Keratinocyte (primary cell): ENCODE data around the gene SERPINA1. TPM values are rescaled to one million over a fixed set of nuclear protein-coding genes. Genes with fewer than 3 reads are reported as not detected.
"Not testable (repeated sequence)": the region's sequence is repeated elsewhere in the genome, so short reads cannot be mapped to it uniquely, and the experiment has no call there.

Source experiments
- DNase-seq: peaks from one replicate; pipeline ENCODE4 v3.0.0-alpha.2; 2011; ENCODE audit warnings: low read depth, missing footprints, low spot score
- FAIRE-seq: peaks from 2 replicates; lab custom pipeline; 2011; peaks lifted over from hg19 to GRCh38; lab: Jason Lieb, UNC
- H2AFZ ChIP-seq: 2 replicates; pipeline ENCODE4 v1.6.0; 2012; ENCODE audit warnings: low read length, control low read depth, inconsistent platforms; ENCODE audit not compliant: control insufficient read depth
- H3K27ac ChIP-seq: 2 replicates; pipeline ENCODE4 v1.5.1; 2011; ENCODE audit warnings: low read length; ENCODE audit not compliant: control insufficient read depth, insufficient read depth
- H3K27me3 ChIP-seq: 3 replicates; pipeline ENCODE4 v1.6.0; 2011; ENCODE audit warnings: low read length; ENCODE audit not compliant: control insufficient read depth, insufficient read depth; ENCODE audit errors: extremely low read depth
- H3K36me3 ChIP-seq, 2 experiments: 2 replicates in 1 of 2; 3 replicates in 1 of 2; pipeline ENCODE4 v1.5.1; 2011; ENCODE audit warnings: low read length in 2 of 2, mild to moderate bottlenecking in 1 of 2; ENCODE audit not compliant: control insufficient read depth in 2 of 2, insufficient read depth in 2 of 2; ENCODE audit errors: extremely low read depth in 1 of 2
- H3K4me1 ChIP-seq: 3 replicates; pipeline ENCODE4 v1.5.1; 2011; ENCODE audit warnings: low read length; ENCODE audit not compliant: control insufficient read depth, insufficient read depth; ENCODE audit errors: extremely low read depth
- H3K4me2 ChIP-seq: 3 replicates; pipeline ENCODE4 v1.6.0; 2011; ENCODE audit warnings: low read depth, low read length; ENCODE audit not compliant: control insufficient read depth, insufficient read depth; ENCODE audit errors: extremely low read depth
- H3K4me3 ChIP-seq, 3 experiments: fragments of 200-600 bp in 1 of 3; sonication (generic) in 1 of 3; 2 replicates in 2 of 3; 3 replicates in 1 of 3; pipeline ENCODE4 v1.5.1; 2011 to 2016; ENCODE audit warnings: low read length in 3 of 3, mild to moderate bottlenecking in 3 of 3, control low read depth in 2 of 3, inconsistent platforms in 1 of 3, low read depth in 1 of 3, mixed read lengths in 1 of 3, mixed run types in 1 of 3, moderate library complexity in 1 of 3; ENCODE audit not compliant: control insufficient read depth in 2 of 3, insufficient read depth in 2 of 3; ENCODE audit errors: extremely low read depth in 1 of 3
- H3K79me2 ChIP-seq: 2 replicates; pipeline ENCODE4 v1.6.0; 2012; ENCODE audit warnings: low read length; ENCODE audit not compliant: control insufficient read depth, insufficient read depth
- H3K9ac ChIP-seq: 3 replicates; pipeline ENCODE4 v1.6.0; 2011; ENCODE audit warnings: low read length; ENCODE audit not compliant: control insufficient read depth, insufficient read depth; ENCODE audit errors: extremely low read depth
- H3K9me1 ChIP-seq: 3 replicates; pipeline ENCODE4 v1.6.0; 2011; ENCODE audit warnings: low read length; ENCODE audit not compliant: control insufficient read depth, insufficient read depth; ENCODE audit errors: extremely low read depth
- H3K9me3 ChIP-seq: 2 replicates; pipeline ENCODE4 v1.5.1; 2012; ENCODE audit warnings: low read depth, low read length; ENCODE audit not compliant: control insufficient read depth
- H4K20me1 ChIP-seq: 3 replicates; pipeline ENCODE4 v1.6.0; 2011; ENCODE audit warnings: low read length; ENCODE audit not compliant: control insufficient read depth, insufficient read depth; ENCODE audit errors: extremely low read depth
- CTCF ChIP-seq, 3 experiments: IDR thresholded peaks in 1 of 3; conservative IDR thresholded peaks in 1 of 3; optimal IDR thresholded peaks in 1 of 3; 2 replicates in 2 of 3; 3 replicates in 1 of 3; pipeline versions ENCODE3 to v1.5.1; 2011; ENCODE audit warnings: low read length in 3 of 3, mild to moderate bottlenecking in 3 of 3, moderate library complexity in 2 of 3, control low read depth in 1 of 3, inconsistent platforms in 1 of 3; ENCODE audit not compliant: insufficient read depth in 2 of 3; ENCODE audit errors: extremely low read depth in 1 of 3
- EZH2 ChIP-seq: IDR thresholded peaks from one replicate; pipeline ENCODE4 v1.6.1; 2012; ENCODE audit warnings: inconsistent platforms, mild to moderate bottlenecking, low read length, moderate library complexity
- dilution Hi-C: fragments of 300-500 bp; cut with MboI; formaldehyde crosslinking; loops from one replicate; pipeline ENCODE4 v1.7.0; 2020; ENCODE audit warnings: low sequenced_read_pairs; ENCODE audit not compliant: extremely low pct_ligation_motif_present
- polyA plus RNA-seq, 5 experiments: library from polyadenylated mRNA; depleted of rRNA in 3 of 5; stranded (reverse) in 3 of 5; stranded (forward) in 1 of 5; unstranded in 1 of 5; fragments of >200 nt; gene quantifications; 1 replicate in 1 of 5; 2 replicates in 3 of 5; 3 replicates in 1 of 5; pipeline versions ENCODE4 v1.2.1 to v1.2.3, GENCODE V29; 2011 to 2012; ENCODE audit warnings: missing spikeins in 2 of 5, low read depth in 1 of 5, low replicate concordance in 1 of 5

SERPINA1 gene
- polyA plus RNA-seq, 1 donor (not counting 4 experiments of a cell fraction or from before 2014, with no cell fraction given) = 0.71 TPM

- TF ChIP-seq CTCF (optimal IDR thresholded peaks at IDR 0.05 in 1 of 3, IDR thresholded peaks at IDR 0.05 in 1 of 3, conservative IDR thresholded peaks at IDR 0.05 in 1 of 3; ENCODE audit: extremely low read depth in 1 of 3, insufficient read depth in 2 of 3, low read length in 3 of 3) = peak; percentile 42 to 60 (median 58)
- no peak for TF ChIP-seq EZH2
- no peak overlapping the region for H3K9ac ChIP-seq
- no peaks in the 10 kb centered on the region for H3K27me3 ChIP-seq
- dilution Hi-C loops = no loop called here
- no peaks in the 10 kb centered on the region for H3K36me3 ChIP-seq
- H3K4me2 ChIP-seq = peak overlapping the region; percentile 34
- H3K4me3 ChIP-seq = no peak overlapping the region
- H3K4me1 ChIP-seq = peaks cover 12% of the 10 kb centered on the region
- H3K79me2 ChIP-seq = no peaks in the 10 kb centered on the region
- H2AFZ ChIP-seq = peak overlapping the region; percentile 62
- no peaks in the 10 kb centered on the region for H3K9me1 ChIP-seq
- H3K9me3 ChIP-seq = no peaks in the 10 kb centered on the region
- H3K27ac ChIP-seq = no peak overlapping the region
- H4K20me1 ChIP-seq = no peaks in the 10 kb centered on the region
- FAIRE-seq = peak; percentile 43
- DNase-seq = no peak
These were observed 24.6 kb upstream of the SERPINA1 start for GRCh38 chr14:94412671-94413638.

GRCh38 chr14:94411638-94412037 lies 23.2 kb upstream of the SERPINA1 start:
- FAIRE-seq (no peak), DNase-seq (no peak)
- H2AFZ ChIP-seq = no peak overlapping the region
- dilution Hi-C loops = no loop called here
- H3K36me3 ChIP-seq = no peaks in the 10 kb centered on the region
- H3K27ac ChIP-seq = no peak overlapping the region
- H3K27me3 ChIP-seq = no peaks in the 10 kb centered on the region
- TF ChIP-seq EZH2 = no peak
- no peak for TF ChIP-seq CTCF (optimal IDR thresholded peaks at IDR 0.05 in 1 of 3, IDR thresholded peaks at IDR 0.05 in 1 of 3, conservative IDR thresholded peaks at IDR 0.05 in 1 of 3; ENCODE audit: extremely low read depth in 1 of 3, insufficient read depth in 2 of 3, low read length in 3 of 3)
- H3K4me2 ChIP-seq = no peak overlapping the region
- H3K9me1 ChIP-seq = no peaks in the 10 kb centered on the region
- H3K4me1 ChIP-seq = peaks cover 12% of the 10 kb centered on the region
- H3K9me3 ChIP-seq = no peaks in the 10 kb centered on the region
- H4K20me1 ChIP-seq = no peaks in the 10 kb centered on the region
- H3K4me3 ChIP-seq = no peak overlapping the region
- no peaks in the 10 kb centered on the region for H3K79me2 ChIP-seq
- no peak overlapping the region for H3K9ac ChIP-seq

GRCh38 chr14:94409430-94409829 lies 21.0 kb upstream of the SERPINA1 start:
- H3K79me2 ChIP-seq, dilution Hi-C loops, FAIRE-seq, H3K36me3 ChIP-seq, H3K9me3 ChIP-seq, H3K4me3 ChIP-seq, DNase-seq, H3K9ac ChIP-seq, H3K9me1 ChIP-seq, H2AFZ ChIP-seq, H3K4me2 ChIP-seq, H3K27me3 ChIP-seq, H4K20me1 ChIP-seq, H3K27ac ChIP-seq: not testable (repeated sequence)
- H3K4me1 ChIP-seq = peaks cover 12% of the 10 kb centered on the region
